Measurements from ENCODE around the gene SPAG9. TPM values are rescaled to one million over a fixed set of nuclear protein-coding genes. Genes with fewer than 3 reads are reported as not detected.

The SPAG9 gene
- total RNA-seq, 1 experiment from 2014 or later = 129 TPM

DNA sequence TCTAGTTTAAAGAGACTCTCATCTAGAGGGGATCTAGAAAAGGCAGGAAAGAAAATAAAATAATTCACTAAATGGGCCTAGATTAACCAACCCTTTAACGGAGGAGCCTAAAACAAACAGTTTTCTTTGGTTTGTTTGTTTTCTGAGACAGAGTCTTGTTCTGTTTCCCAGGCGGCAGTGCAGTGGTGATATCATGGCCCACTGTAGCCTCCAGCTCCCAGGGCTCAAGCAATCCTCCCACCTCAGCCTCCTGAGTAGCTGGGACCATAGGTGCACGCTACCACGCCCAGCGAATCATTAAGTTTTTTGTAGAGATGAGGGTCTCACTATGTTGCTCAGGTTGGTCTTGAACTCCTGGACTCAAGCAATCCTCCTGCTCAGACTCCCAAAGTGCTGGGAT lies 132.2 kb downstream of the SPAG9 start:
- Mint-ChIP-seq H3K27me3 (ENCODE audit: unreplicated experiment) (no peaks in the 10 kb centered on the region), H3K4me3 (ENCODE audit: low read depth, unreplicated experiment) (no peak overlapping the region), H3K27ac (ENCODE audit: unreplicated experiment) (no peak overlapping the region), H3K4me1 (ENCODE audit: low read depth, unreplicated experiment) (no peaks in the 10 kb centered on the region), H3K9me3 (ENCODE audit: low read depth, unreplicated experiment) (no peaks in the 10 kb centered on the region), H3K36me3 (ENCODE audit: insufficient read depth, unreplicated experiment) (peaks cover 34% of the 10 kb centered on the region)
- intact Hi-C loops (cut with micrococcal nuclease; ENCODE audit: unreplicated experiment) = no loop called here
- no TSS peak for BruUV-seq (replicated peaks)
- no peak for DNase-seq
- no peak for TF ChIP-seq CTCF (IDR thresholded peaks at IDR 0.05; ENCODE audit: unreplicated experiment)
- CTCF ChIA-PET = no interaction called here

GRCh38 chr17:50986989-50987660 lies 133.5 kb downstream of the SPAG9 start:
- no peaks in the 10 kb centered on the region for H3K9me3 Mint-ChIP-seq (ENCODE audit: low read depth, unreplicated experiment)
- no TSS peak for BruUV-seq (replicated peaks)
- CTCF ChIA-PET = no interaction called here

GRCh38 chr17:50981279-50981678 lies 139.4 kb downstream of the SPAG9 start:
- TF ChIP-seq CTCF (IDR thresholded peaks at IDR 0.05; ENCODE audit: unreplicated experiment) = no peak
- CTCF ChIA-PET = no interaction called here
- Mint-ChIP-seq H3K27ac (ENCODE audit: unreplicated experiment) (no peak overlapping the region), H3K9me3 (ENCODE audit: low read depth, unreplicated experiment) (no peaks in the 10 kb centered on the region), H3K4me1 (ENCODE audit: low read depth, unreplicated experiment) (no peaks in the 10 kb centered on the region), H3K36me3 (ENCODE audit: insufficient read depth, unreplicated experiment) (peaks cover 13% of the 10 kb centered on the region), H3K27me3 (ENCODE audit: unreplicated experiment) (no peaks in the 10 kb centered on the region), H3K4me3 (ENCODE audit: low read depth, unreplicated experiment) (no peak overlapping the region)
- BruUV-seq (replicated peaks) = no TSS peak
- intact Hi-C loops (cut with micrococcal nuclease; ENCODE audit: unreplicated experiment) = no loop called here
- DNase-seq = no peak

More at GRCh38 chr17:50986989-50987660, 133.5 kb downstream of the SPAG9 start:
- no peaks in the 10 kb centered on the region for H3K4me1 Mint-ChIP-seq (ENCODE audit: low read depth, unreplicated experiment)
- no peak for TF ChIP-seq CTCF (IDR thresholded peaks at IDR 0.05; ENCODE audit: unreplicated experiment)
- H3K36me3 Mint-ChIP-seq (ENCODE audit: insufficient read depth, unreplicated experiment) = peaks cover 25% of the 10 kb centered on the region
- intact Hi-C loops (cut with micrococcal nuclease; ENCODE audit: unreplicated experiment) = no loop called here
- no peak overlapping the region for H3K27ac Mint-ChIP-seq (ENCODE audit: unreplicated experiment)
- no peak overlapping the region for H3K4me3 Mint-ChIP-seq (ENCODE audit: low read depth, unreplicated experiment)
- no peak for DNase-seq
- H3K27me3 Mint-ChIP-seq (ENCODE audit: unreplicated experiment) = no peaks in the 10 kb centered on the region

- H3K36me3 Mint-ChIP-seq (ENCODE audit: insufficient read depth, unreplicated experiment) = peaks cover 21% of the 10 kb centered on the region
- no peaks in the 10 kb centered on the region for H3K9me3 Mint-ChIP-seq (ENCODE audit: low read depth, unreplicated experiment)
- no peak for DNase-seq
- intact Hi-C loops (cut with micrococcal nuclease; ENCODE audit: unreplicated experiment) = no loop called here
- no peaks in the 10 kb centered on the region for H3K4me1 Mint-ChIP-seq (ENCODE audit: low read depth, unreplicated experiment)
- CTCF ChIA-PET = no interaction called here
- no peak for TF ChIP-seq CTCF (IDR thresholded peaks at IDR 0.05; ENCODE audit: unreplicated experiment)
- no peak overlapping the region for H3K27ac Mint-ChIP-seq (ENCODE audit: unreplicated experiment)
- H3K4me3 Mint-ChIP-seq (ENCODE audit: low read depth, unreplicated experiment) = no peak overlapping the region
- no TSS peak for BruUV-seq (replicated peaks)
- no peaks in the 10 kb centered on the region for H3K27me3 Mint-ChIP-seq (ENCODE audit: unreplicated experiment)
Observed at GRCh38 chr17:50979524-50979927, 141.1 kb downstream of the SPAG9 start.

Measured in Calu3 (cell line).